H1 (cell line): Measurements from ENCODE around the gene METTL14.
A peak's percentile ranks its signal among the peaks of the same experiment; 100 is the strongest.

Source experiments
- CEBPB ChIP-seq: IDR thresholded peaks from 2 replicates; pipeline ENCODE4 v1.6.1; 2012; ENCODE audit warnings: low read depth, low read length
- CHD2 ChIP-seq: IDR thresholded peaks from 2 replicates; pipeline ENCODE4 v1.6.1; 2012; ENCODE audit warnings: low read length, improper control_type of control experiment
- CTCF ChIP-seq, 3 experiments: IDR thresholded peaks; 1 replicate in 2 of 3; 2 replicates in 1 of 3; pipeline versions ENCODE4 v1.5.1 to v1.6.1; 2011; ENCODE audit warnings: low read length in 3 of 3, mild to moderate bottlenecking in 3 of 3, inconsistent platforms in 2 of 3, low read depth in 1 of 3, moderate library complexity in 1 of 3; ENCODE audit not compliant: insufficient read depth in 1 of 3; ENCODE audit errors: control extremely low read depth in 1 of 3
- JUND ChIP-seq: IDR thresholded peaks from 2 replicates; pipeline ENCODE4 v1.6.1; 2011; ENCODE audit warnings: mild to moderate bottlenecking, improper control_type of control experiment, low read length
- RBBP5 ChIP-seq: IDR thresholded peaks from 2 replicates; pipeline ENCODE4 v1.7.1; 2012; ENCODE audit warnings: low read depth, mild to moderate bottlenecking, inconsistent platforms, low read length, moderate library complexity, borderline replicate concordance
- SIN3A ChIP-seq, 2 experiments: IDR thresholded peaks in 1 of 2; conservative IDR thresholded peaks in 1 of 2; 2 replicates each; pipeline ENCODE4 v1.6.1; 2011 to 2012; ENCODE audit warnings: low read length in 2 of 2, improper control_type of control experiment in 1 of 2, low read depth in 1 of 2, mild to moderate bottlenecking in 1 of 2

- peak in 2 of 3 experiments; percentile 41 to 54; a peak in 2 of 4 replicates for TF ChIP-seq CTCF (IDR thresholded peaks at IDR 0.05; ENCODE audit: control extremely low read depth in 1 of 3, insufficient read depth in 1 of 3, low read depth in 1 of 3, low read length in 3 of 3)
- TF ChIP-seq SIN3A (conservative IDR thresholded peaks at IDR 0.05 in 1 of 2, IDR thresholded peaks at IDR 0.05 in 1 of 2; ENCODE audit: low read depth in 1 of 2, low read length in 2 of 2) = no peak
- no peak for TF ChIP-seq RBBP5
- TF ChIP-seq JUND = no peak
- TF ChIP-seq CEBPB = no peak
- no peak for TF ChIP-seq CHD2
Observed at GRCh38 chr4:118682928-118683327, 2.3 kb upstream of the METTL14 start.
